GM12875 (cell line): ENCODE results near the gene WWOX.

Experiments
- H3K4me3 ChIP-seq: one replicate; pipeline ENCODE4 v1.5.1; 2011; ENCODE audit warnings: low read depth, low read length, control low read depth
- CTCF ChIP-seq: IDR thresholded peaks from 2 replicates; pipeline ENCODE4 v1.5.1; 2011; ENCODE audit warnings: low read depth, mild to moderate bottlenecking, control low read depth, inconsistent platforms, low read length, moderate library complexity, borderline replicate concordance; ENCODE audit not compliant: insufficient read depth

WWOX gene

GRCh38 chr16:79124016-79124756 is 1024.7 kb downstream of the WWOX start:
- H3K4me3 ChIP-seq: no peak overlapping the region
- no peak for TF ChIP-seq CTCF

GRCh38 chr16:79127766-79128165 is 1028.3 kb downstream of the WWOX start:
- H3K4me3 ChIP-seq: no peak overlapping the region
- no peak for TF ChIP-seq CTCF

- TF ChIP-seq CTCF: no peak
- H3K4me3 ChIP-seq: no peak overlapping the region
These were observed 1029.3 kb downstream of the WWOX start for GRCh38 chr16:79128706-79129105.

GRCh38 chr16:79130616-79131015 is 1031.2 kb downstream of the WWOX start:
- no peak overlapping the region for H3K4me3 ChIP-seq
- no peak for TF ChIP-seq CTCF

GRCh38 chr16:79131321-79132075 is 1032.0 kb downstream of the WWOX start:
- TF ChIP-seq CTCF: no peak
- H3K4me3 ChIP-seq: no peak overlapping the region

GRCh38 chr16:79132701-79133100 is 1033.2 kb downstream of the WWOX start:
- TF ChIP-seq CTCF: no peak

GRCh38 chr16:79134300-79134699 is 1034.8 kb downstream of the WWOX start:
- no peak overlapping the region for H3K4me3 ChIP-seq
- no peak for TF ChIP-seq CTCF

More at GRCh38 chr16:79132701-79133100, 1033.2 kb downstream of the WWOX start:
- H3K4me3 ChIP-seq: no peak overlapping the region
